ENCODE measurements around the gene CLCN2.
A peak's percentile ranks its signal among the peaks of the same experiment; 100 is the strongest.

The CLCN2 gene

GRCh38 chr3:184337399-184337714 lies 24.0 kb downstream of the CLCN2 start, which contains the start of gene FAM131A:
Gene FAM131A (plus strand): TSS chr3:184337600. CDS start chr3:184337631, 31 bp downstream.
- Histone ChIP-seq H3K4me2 (ENCODE audit: low read length) (peak within 1 kb of the TSS; percentile 72), H3K36me3 (ENCODE audit: insufficient read depth, low read length) (peaks cover 32% of the 10 kb centered on the region), H3K4me3 (ENCODE audit: low read depth, low read length, poor library complexity, severe bottlenecking) (peak within 1 kb of the TSS; percentile 66), H3K27ac (ENCODE audit: low read depth, low read length, poor library complexity, severe bottlenecking) (no peak within 1 kb of the TSS), H3K27me3 (ENCODE audit: insufficient read depth, low read length) (no peaks in the 10 kb centered on the region), H3K9ac (ENCODE audit: low read length) (peak within 1 kb of the TSS; percentile 63; the same call in 1 of the 2 replicates), H3K4me1 (ENCODE audit: insufficient read depth, low read length, severe bottlenecking) (peaks cover 16% of the 10 kb centered on the region), H2AFZ (ENCODE audit: low read length) (no peak within 1 kb of the TSS), H4K20me1 (ENCODE audit: insufficient read depth, low read length) (no peaks in the 10 kb centered on the region), H3K9me2 (ENCODE audit: low read depth, low read length) (no peaks in the 10 kb centered on the region), H3K9me3 (ENCODE audit: low read length) (no peaks in the 10 kb centered on the region), H3K79me2 (ENCODE audit: insufficient read depth, low read length) (no peaks in the 10 kb centered on the region), H3F3A (ENCODE audit: insufficient read depth, low read length) (peaks cover 19% of the 10 kb centered on the region; the same call in 1 of the 2 replicates)
- no peak for TF ChIP-seq CTCF (IDR thresholded peaks at IDR 0.05; ENCODE audit: low read length)
- TF ChIP-seq EZH2 (IDR thresholded peaks at IDR 0.05; ENCODE audit: borderline replicate concordance, low read length): no peak

DNA sequence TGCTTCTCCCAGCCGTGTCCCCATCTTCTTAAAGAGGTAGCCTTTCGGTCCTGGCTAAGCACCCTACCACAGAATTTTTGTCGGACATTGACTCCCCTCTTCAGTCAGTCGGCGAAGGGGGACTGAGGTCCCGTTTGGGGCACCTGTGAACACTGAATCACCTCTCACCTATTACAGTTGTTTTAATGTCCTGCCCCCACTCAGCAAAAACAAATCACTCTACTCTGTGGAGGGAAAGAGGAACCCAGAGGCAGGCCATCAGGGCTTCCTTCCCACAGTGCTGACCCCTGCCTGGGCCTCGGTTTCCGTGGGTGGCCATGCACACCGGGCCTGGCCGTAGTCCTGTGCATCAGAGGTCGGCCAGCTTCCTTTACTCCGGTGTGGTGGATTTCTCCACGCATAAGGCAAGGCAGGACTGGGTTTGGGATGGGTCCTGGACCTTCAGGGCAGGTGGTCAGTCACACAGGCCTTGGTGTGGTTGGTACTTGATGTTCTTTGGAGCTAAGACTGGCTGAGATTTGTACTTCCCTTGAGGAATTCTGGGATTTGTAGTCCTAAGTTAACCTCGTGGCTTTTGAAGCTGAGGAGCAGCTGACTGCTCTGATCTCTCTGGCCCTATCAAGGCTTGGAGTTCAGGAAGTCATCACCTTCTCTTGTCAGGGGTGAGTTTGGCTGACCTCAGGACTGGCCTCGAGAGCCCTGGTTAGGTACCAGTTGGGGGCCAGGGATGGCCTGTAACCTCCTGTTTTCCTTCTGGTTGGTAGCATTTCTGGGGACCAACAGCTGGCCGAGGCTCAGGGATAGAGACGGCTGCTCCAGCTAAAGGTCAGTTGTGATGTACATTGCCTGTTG lies 24.6 kb downstream of the CLCN2 start:
- Histone ChIP-seq H3K36me3 (ENCODE audit: insufficient read depth, low read length) (peaks cover 37% of the 10 kb centered on the region), H3K4me1 (ENCODE audit: insufficient read depth, low read length, severe bottlenecking) (peaks cover 16% of the 10 kb centered on the region), H3F3A (ENCODE audit: insufficient read depth, low read length) (peaks cover 19% of the 10 kb centered on the region; the same call in 1 of the 2 replicates), H4K20me1 (ENCODE audit: insufficient read depth, low read length) (no peaks in the 10 kb centered on the region), H3K9ac (ENCODE audit: low read length) (peak overlapping the region; percentile 63), H3K79me2 (ENCODE audit: insufficient read depth, low read length) (no peaks in the 10 kb centered on the region), H3K9me2 (ENCODE audit: low read depth, low read length) (no peaks in the 10 kb centered on the region), H3K9me3 (ENCODE audit: low read length) (no peaks in the 10 kb centered on the region), H3K27me3 (ENCODE audit: insufficient read depth, low read length) (no peaks in the 10 kb centered on the region), H3K27ac (ENCODE audit: low read depth, low read length, poor library complexity, severe bottlenecking) (no peak overlapping the region), H2AFZ (ENCODE audit: low read length) (no peak overlapping the region), H3K4me2 (ENCODE audit: low read length) (peak overlapping the region; percentile 72), H3K4me3 (ENCODE audit: low read depth, low read length, poor library complexity, severe bottlenecking) (peak overlapping the region; percentile 66)
- no peak for TF ChIP-seq CTCF (IDR thresholded peaks at IDR 0.05; ENCODE audit: low read length)
- no peak for TF ChIP-seq EZH2 (IDR thresholded peaks at IDR 0.05; ENCODE audit: borderline replicate concordance, low read length)

GRCh38 chr3:184335661-184336546 lies 25.5 kb downstream of the CLCN2 start:
- Histone ChIP-seq H3K9ac (ENCODE audit: low read length) (peak overlapping the region; percentile 63), H3K9me2 (ENCODE audit: low read depth, low read length) (no peaks in the 10 kb centered on the region), H3K36me3 (ENCODE audit: insufficient read depth, low read length) (peaks cover 46% of the 10 kb centered on the region), H3K4me3 (ENCODE audit: low read depth, low read length, poor library complexity, severe bottlenecking) (peak overlapping the region; percentile 66), H4K20me1 (ENCODE audit: insufficient read depth, low read length) (no peaks in the 10 kb centered on the region), H3K79me2 (ENCODE audit: insufficient read depth, low read length) (no peaks in the 10 kb centered on the region), H3F3A (ENCODE audit: insufficient read depth, low read length) (peaks cover 19% of the 10 kb centered on the region; the same call in 1 of the 2 replicates), H2AFZ (ENCODE audit: low read length) (no peak overlapping the region), H3K27ac (ENCODE audit: low read depth, low read length, poor library complexity, severe bottlenecking) (peak overlapping the region; percentile 57), H3K27me3 (ENCODE audit: insufficient read depth, low read length) (no peaks in the 10 kb centered on the region), H3K9me3 (ENCODE audit: low read length) (no peaks in the 10 kb centered on the region), H3K4me1 (ENCODE audit: insufficient read depth, low read length, severe bottlenecking) (peaks cover 16% of the 10 kb centered on the region), H3K4me2 (ENCODE audit: low read length) (peak overlapping the region; percentile 72)
- TF ChIP-seq CTCF (IDR thresholded peaks at IDR 0.05; ENCODE audit: low read length) (peak; percentile 5; the same call in 1 of the 2 replicates), EZH2 (IDR thresholded peaks at IDR 0.05; ENCODE audit: borderline replicate concordance, low read length) (no peak)

All from OCI-LY1 (cell line).